Tibial nerve (tissue), 4 donors: ENCODE measurements around the gene TBC1D16. TPM values are rescaled to one million over a fixed set of nuclear protein-coding genes. Genes with fewer than 3 reads are reported as not detected.
A peak's percentile ranks its signal among the peaks of the same experiment; 100 is the strongest.

Source experiments
- DNase-seq, 2 donors: peaks; one replicate each; pipeline ENCODE4 v3.0.0-alpha.2; 2019; ENCODE audit warnings: low spot score in 2 of 2
- H3K27ac ChIP-seq, 4 donors: fragments of 200-600 bp; sonication (generic) in 3 of 4; one replicate each; pipeline ENCODE4 v1.5.1; 2017 to 2019; ENCODE audit warnings: mild to moderate bottlenecking in 1 of 4
- H3K27me3 ChIP-seq, 2 donors: fragments of 200-600 bp; sonication (generic) in 1 of 2; one replicate each; pipeline versions ENCODE4 v1.5.1 to v1.6.0; 2017 to 2019
- H3K36me3 ChIP-seq, 3 donors: fragments of 200-600 bp; sonication (generic); one replicate each; pipeline ENCODE4 v1.5.1; 2018 to 2019
- H3K4me1 ChIP-seq, 4 donors: fragments of 200-600 bp; sonication (generic) in 3 of 4; one replicate each; pipeline ENCODE4 v1.5.1; 2017 to 2019
- H3K4me3 ChIP-seq, 4 donors: fragments of 200-600 bp; sonication (generic) in 3 of 4; one replicate each; pipeline ENCODE4 v1.5.1; 2017 to 2019; ENCODE audit warnings: mild to moderate bottlenecking in 1 of 4, moderate library complexity in 1 of 4
- H3K9me3 ChIP-seq, 4 donors: fragments of 200-600 bp; sonication (generic) in 3 of 4; one replicate each; pipeline ENCODE4 v1.5.1; 2017 to 2019
- EP300 ChIP-seq, 2 donors: sonication (generic); formaldehyde crosslinking; IDR thresholded peaks; one replicate each; pipeline ENCODE4 v1.6.1; 2017; ENCODE audit warnings: antibody characterized with exemption in 2 of 2, mild to moderate bottlenecking in 1 of 2
- POLR2A ChIP-seq, 2 donors: fragments of 450-650 bp; IDR thresholded peaks; one replicate each; pipeline ENCODE4 v1.6.1; 2017; ENCODE audit warnings: antibody characterized with exemption in 2 of 2, mild to moderate bottlenecking in 2 of 2, moderate library complexity in 2 of 2
- WGBS, 2 donors: methylation state at CpG; one replicate each; pipeline ENCODE4 v1.1.5; 2018; 5-methylcytosine and 5-hydroxymethylcytosine counted together
- total RNA-seq, 4 donors: library from RNA; depleted of rRNA; stranded (reverse); fragments of >200 nt; gene quantifications; one replicate each; pipeline ENCODE4 v1.1.0, GENCODE V29; 2016
- TF ChIP-seq, protein P1 (sequence below), 5 experiments: fragments of 200-600 bp in 3 of 5; fragments of 450-650 bp in 2 of 5; sonication (generic) in 3 of 5; IDR thresholded peaks; one replicate each; pipeline ENCODE4 v1.5.1; 2016 to 2019; ENCODE audit warnings: antibody characterized with exemption in 5 of 5, mild to moderate bottlenecking in 3 of 5, moderate library complexity in 2 of 5

The TBC1D16 gene
- total RNA-seq, 4 donors from 2014 or later = 48.3 to 68.4 (median 58.1) TPM

DNA sequence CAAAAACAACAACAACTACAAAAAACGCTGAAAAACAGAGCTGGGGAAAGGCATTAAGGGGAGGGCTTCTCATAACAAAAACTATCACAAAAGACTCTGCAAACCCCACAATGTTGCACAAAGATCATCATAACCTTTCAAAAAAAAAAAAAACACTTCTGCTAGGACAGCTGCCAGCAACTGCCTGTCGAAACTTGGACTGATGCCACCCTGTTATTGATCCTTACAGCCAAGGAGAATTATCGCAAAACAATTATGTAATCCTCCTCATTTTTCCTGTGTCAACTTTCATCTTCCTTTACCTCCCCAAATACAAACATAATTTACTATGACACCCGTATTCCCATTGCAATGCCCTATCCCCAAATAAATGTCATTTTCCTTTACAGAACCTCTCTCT is 10.0 kb upstream of the TBC1D16 start:
- Histone ChIP-seq H3K36me3 (peaks cover 0 to 52% (median 0%) of the 10 kb centered on the region in 3 donors), H3K4me3 (no peak overlapping the region), H3K9me3 (no peaks in the 10 kb centered on the region), H3K27me3 (no peaks in the 10 kb centered on the region), H3K27ac (no peak overlapping the region), H3K4me1 (no peaks in the 10 kb centered on the region)
- TF ChIP-seq, protein P1, sequence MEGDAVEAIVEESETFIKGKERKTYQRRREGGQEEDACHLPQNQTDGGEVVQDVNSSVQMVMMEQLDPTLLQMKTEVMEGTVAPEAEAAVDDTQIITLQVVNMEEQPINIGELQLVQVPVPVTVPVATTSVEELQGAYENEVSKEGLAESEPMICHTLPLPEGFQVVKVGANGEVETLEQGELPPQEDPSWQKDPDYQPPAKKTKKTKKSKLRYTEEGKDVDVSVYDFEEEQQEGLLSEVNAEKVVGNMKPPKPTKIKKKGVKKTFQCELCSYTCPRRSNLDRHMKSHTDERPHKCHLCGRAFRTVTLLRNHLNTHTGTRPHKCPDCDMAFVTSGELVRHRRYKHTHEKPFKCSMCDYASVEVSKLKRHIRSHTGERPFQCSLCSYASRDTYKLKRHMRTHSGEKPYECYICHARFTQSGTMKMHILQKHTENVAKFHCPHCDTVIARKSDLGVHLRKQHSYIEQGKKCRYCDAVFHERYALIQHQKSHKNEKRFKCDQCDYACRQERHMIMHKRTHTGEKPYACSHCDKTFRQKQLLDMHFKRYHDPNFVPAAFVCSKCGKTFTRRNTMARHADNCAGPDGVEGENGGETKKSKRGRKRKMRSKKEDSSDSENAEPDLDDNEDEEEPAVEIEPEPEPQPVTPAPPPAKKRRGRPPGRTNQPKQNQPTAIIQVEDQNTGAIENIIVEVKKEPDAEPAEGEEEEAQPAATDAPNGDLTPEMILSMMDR (IDR thresholded peaks at IDR 0.05) = no peak
- TF ChIP-seq POLR2A (IDR thresholded peaks at IDR 0.05) = no peak
- TF ChIP-seq EP300 (IDR thresholded peaks at IDR 0.05) = no peak
- WGBS, 2 donors = 36 to 55% methylated on average over 4 of the region's 4 CpGs
- DNase-seq = no peak

DNA sequence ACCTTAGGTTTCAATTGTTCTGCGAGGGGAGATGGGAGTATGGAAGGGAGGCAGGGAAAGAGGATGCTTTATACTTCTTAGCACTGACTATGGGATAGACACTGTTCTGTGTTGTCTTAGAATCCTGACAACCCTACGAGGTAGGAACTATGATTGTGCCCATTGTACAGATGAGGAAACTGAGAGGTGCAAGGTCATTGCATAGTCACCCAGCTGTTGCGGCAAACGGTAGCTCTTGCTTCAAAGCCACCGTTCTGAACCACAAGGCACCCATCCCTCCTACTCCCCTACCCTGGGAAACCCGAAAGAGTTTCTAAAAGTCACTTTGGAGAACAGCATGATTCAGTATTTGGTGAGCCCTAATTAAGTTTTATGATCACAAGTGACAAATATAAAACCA is 8.3 kb upstream of the TBC1D16 start:
- 85 to 89% methylated on average over 6 of the region's 6 CpGs for WGBS, 2 donors
- H3K27ac ChIP-seq = no peak overlapping the region
- no peak overlapping the region for H3K4me3 ChIP-seq
- no peaks in the 10 kb centered on the region for H3K27me3 ChIP-seq
- no peaks in the 10 kb centered on the region for H3K4me1 ChIP-seq
- peaks cover 0 to 49% (median 0%) of the 10 kb centered on the region in 3 donors for H3K36me3 ChIP-seq
- TF ChIP-seq EP300 (IDR thresholded peaks at IDR 0.05) = no peak
- TF ChIP-seq, protein P1 (IDR thresholded peaks at IDR 0.05) = no peak
- TF ChIP-seq POLR2A (IDR thresholded peaks at IDR 0.05) = no peak
- no peak for DNase-seq
- no peaks in the 10 kb centered on the region for H3K9me3 ChIP-seq

DNA sequence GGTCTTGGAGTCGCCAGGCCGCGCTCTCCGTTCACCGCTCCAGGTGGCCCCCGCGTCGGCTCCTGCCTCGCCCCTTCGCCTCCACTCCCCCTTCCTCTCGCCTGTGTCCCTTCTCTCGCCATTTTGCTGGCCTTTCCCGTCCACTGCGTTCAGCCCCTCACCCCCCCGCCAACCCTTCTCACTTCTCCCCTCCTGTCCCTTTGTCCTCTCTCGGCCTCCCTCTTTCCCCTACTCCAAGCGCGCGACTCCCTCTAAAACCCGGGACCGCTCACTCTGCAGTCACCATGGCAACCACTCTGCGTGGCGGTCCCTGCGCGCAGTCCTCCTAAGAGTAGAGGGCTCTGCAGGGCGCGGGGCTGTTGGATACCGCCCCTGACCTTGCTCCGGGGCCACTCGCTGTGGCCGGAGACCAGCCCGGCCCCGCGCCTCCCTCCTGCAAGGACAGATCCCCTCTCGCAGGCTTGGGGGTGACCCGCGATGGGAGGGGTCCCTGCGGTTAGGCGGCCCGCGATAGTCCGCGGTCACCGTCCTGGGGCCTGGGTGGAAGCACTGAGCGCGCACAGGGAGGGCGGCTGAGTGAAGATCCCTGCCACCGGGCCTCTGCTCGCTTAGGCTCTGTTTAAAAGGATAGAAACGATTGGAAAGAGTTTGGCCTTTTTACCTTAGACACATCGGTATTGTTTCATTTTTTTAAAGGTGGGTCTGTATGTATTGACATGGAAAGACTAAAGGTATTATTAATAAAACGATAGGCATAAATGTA is 1.2 kb upstream of the TBC1D16 start:
- H3K27me3 ChIP-seq = no peaks in the 10 kb centered on the region
- DNase-seq = no peak
- WGBS, 2 donors = 2 to 4% methylated on average over 27 to 52 of the region's 52 CpGs
- no peaks in the 10 kb centered on the region for H3K9me3 ChIP-seq
- peak overlapping the region; percentile 56 to 98 (median 80) for H3K4me3 ChIP-seq
- peak overlapping the region; percentile 62 to 98 (median 92) for H3K27ac ChIP-seq
- H3K4me1 ChIP-seq = peaks cover 0 to 36% (median 8%) of the 10 kb centered on the region in 4 donors
- H3K36me3 ChIP-seq = peaks cover 0 to 21% (median 0%) of the 10 kb centered on the region in 3 donors
- TF ChIP-seq POLR2A (IDR thresholded peaks at IDR 0.05) (no peak), EP300 (IDR thresholded peaks at IDR 0.05) (no peak)
- TF ChIP-seq, protein P1 (IDR thresholded peaks at IDR 0.05) = no peak

DNA sequence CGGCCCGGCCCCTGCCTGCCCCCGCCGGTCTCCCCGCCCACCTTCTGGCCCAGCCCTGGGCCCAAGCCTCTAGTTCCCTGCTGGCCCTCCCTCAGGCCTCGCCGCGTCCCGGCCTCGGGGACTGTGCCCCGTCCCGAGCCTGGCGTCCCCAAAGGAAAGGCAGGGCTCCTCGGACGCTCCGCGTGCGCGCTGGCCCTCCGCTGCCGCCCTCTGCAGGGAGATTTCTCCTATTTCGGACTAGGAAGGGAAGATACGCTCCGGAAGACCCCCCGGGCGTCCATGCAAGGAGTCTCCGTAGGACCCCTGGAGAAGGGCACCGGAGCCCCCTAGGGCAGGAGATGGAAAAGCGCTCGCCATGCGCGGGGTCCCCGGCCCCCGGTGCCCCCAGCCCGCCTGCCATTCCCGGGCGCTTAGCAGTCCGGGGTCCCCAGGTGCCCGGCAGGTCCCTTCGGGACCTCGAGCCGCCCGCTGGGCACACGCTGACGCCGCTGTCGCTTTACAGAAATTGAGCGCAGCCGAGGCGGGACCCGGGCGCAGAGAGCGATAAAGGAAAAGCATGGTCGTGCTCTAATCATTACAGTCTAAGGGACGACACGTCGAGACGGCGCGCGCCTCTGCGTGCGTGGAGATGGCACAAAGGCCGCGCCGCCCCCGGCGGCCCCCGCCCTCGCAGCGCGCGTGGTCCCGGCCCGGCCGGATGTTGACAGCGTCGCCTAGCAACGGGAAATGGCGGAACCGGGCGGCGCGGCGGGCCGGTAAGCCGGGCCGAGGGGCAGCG is 454 bp upstream of the TBC1D16 start, which contains the start of gene CCDC40:
Gene CCDC40 (plus strand): TSS at position 706 of the 778 bp plus-strand sequence. CDS start 21 bp downstream, at position 727.
- Histone ChIP-seq H3K36me3 (peaks cover 0 to 13% (median 0%) of the 10 kb centered on the region in 3 donors), H3K27ac (peak within 1 kb of the TSS; percentile 65 to 98 (median 92)), H3K4me3 (peak within 1 kb of the TSS; percentile 56 to 98 (median 80)), H3K27me3 (no peaks in the 10 kb centered on the region), H3K9me3 (no peaks in the 10 kb centered on the region), H3K4me1 (peaks cover 0 to 43% (median 8%) of the 10 kb centered on the region in 4 donors)
- WGBS, 2 donors = 0% methylated on average over 18 to 59 of the region's 89 CpGs
- peak; percentile 68 to 74 for DNase-seq
- TF ChIP-seq, protein P1 (IDR thresholded peaks at IDR 0.05) = peak in 1 of 5 experiments; percentile 15
- TF ChIP-seq EP300 (IDR thresholded peaks at IDR 0.05) = peak in 1 of 2 donors; percentile 84
- TF ChIP-seq POLR2A (IDR thresholded peaks at IDR 0.05) = peak in 1 of 2 donors; percentile 27
